HUDEP-2 (cell line): ENCODE results near the gene BMERB1.
"Not testable (repeated sequence)": the region's sequence is repeated elsewhere in the genome, so short reads cannot be mapped to it uniquely, and the experiment has no call there.

ENCODE experiments used
- DNase-seq, 76 experiments: peaks; one replicate each; lab custom pipeline; 2025; ENCODE audit not compliant: unreplicated experiment in 76 of 76; lab: John Stamatoyannopoulos, UW

The BMERB1 gene

GRCh38 chr16:15422222-15422621, 12.2 kb upstream of the BMERB1 start:
- DNase-seq, result no peak

- no peak for DNase-seq
These were observed 8.5 kb upstream of the BMERB1 start for GRCh38 chr16:15425861-15426260.

GRCh38 chr16:15426796-15427195, 7.6 kb upstream of the BMERB1 start:
- no peak for DNase-seq

DNA sequence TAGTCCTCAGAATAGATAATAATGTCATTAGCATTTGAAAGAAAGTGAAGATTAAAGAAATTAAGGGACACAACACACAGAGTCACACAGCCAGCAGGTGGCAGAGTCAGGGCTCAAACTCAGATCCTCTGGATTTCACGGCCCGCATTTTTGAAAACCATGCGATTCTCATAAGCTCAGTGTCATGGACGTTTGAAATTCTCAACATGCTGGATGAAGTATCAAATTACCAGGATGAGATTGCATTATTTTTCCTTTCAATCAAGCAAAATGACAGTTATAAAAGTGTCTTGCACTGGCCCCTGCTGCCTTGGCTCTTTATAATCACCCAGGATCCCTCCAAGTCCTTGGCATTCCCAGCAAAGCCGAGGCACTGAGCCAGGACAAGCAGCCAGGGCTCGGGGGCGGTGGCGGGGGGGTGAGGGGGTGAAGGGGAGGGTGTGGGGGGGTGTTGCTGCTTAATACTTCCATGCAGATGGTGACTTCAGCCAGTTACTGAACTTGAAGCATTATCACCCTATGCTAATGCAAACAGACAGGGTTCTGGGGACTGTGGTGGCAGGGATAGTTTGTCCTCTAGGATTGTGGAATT, 6.6 kb upstream of the BMERB1 start:
- peak in 48 of 76 experiments; percentile 0 to 54 (median 27) for DNase-seq

- not testable (repeated sequence) for DNase-seq
These were observed 3.5 kb upstream of the BMERB1 start for GRCh38 chr16:15430884-15431283.

DNA sequence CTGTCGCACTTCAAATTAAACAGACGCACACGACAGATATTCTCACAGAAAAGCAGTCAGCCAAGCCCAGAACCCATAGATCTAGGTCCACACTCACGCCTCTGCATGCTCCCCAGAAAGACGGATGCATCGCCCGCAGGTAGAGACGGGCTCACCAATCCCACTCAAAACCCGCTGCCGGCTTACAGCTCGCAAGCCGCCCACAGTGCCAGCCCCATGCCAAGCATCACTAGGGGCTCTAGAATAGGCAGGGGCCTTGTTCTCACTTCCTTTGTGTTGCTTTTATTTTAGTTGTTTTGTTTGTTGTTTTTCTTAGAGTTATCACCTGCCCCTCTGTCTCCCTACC, 336 bp upstream of the BMERB1 start:
- no peak for DNase-seq

DNA sequence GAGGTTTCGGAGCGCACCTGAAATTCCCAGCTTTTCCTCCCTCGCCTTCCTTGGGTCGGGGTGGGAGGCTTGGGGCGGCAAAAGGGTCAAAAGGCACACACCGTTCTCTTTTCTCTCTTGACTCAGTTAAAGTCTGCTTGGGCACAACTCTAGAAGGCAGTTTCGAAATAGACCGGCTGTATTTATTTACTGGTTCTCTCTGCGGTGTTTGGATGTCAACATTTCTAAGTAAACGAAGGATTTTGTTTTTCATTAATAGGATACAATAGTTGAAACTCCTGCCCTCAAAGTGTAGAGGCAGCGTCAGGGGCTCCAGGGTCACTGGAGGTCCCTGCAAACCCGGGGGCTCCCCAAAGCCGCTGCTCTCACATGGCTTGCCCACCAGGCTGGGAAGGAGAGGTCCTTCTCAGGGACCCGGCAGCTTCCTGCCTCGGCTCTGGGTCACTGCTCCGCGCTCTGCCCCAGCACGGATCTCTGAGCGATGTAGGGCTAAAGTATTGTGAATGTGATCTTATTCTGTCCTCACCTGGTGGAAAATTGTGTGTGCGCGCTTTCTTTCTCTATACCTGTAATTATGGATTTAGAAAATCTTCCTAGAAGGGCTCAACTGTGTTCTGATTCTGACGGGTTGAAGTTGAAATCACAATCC, 952 bp downstream of the BMERB1 start:
- peak in 1 of 76 experiments; percentile 2 for DNase-seq

- no peak for DNase-seq
These were observed 4.7 kb downstream of the BMERB1 start for GRCh38 chr16:15439102-15439501.

- DNase-seq, result no peak
These were observed 5.1 kb downstream of the BMERB1 start for GRCh38 chr16:15439521-15439920.

DNA sequence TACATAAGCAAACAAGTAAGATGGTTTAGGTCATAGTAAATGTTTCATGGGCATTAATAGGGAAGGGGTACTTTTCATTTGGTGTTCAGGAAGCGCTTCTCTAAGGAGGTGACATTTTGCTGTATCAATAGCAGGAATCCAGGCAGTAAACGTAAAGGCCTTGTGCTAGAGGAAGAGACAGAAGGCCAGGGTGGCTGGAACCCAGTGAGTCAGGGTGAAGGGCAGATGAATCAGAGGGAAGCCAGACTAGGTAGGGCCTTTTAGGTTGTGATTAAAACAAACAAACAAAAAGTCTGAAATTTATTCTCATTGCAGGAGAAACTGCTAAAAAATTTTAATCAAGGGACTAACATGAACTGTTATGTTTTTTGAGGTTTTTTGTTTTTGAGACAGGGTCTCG, 6.5 kb downstream of the BMERB1 start:
- DNase-seq, result no peak

DNA sequence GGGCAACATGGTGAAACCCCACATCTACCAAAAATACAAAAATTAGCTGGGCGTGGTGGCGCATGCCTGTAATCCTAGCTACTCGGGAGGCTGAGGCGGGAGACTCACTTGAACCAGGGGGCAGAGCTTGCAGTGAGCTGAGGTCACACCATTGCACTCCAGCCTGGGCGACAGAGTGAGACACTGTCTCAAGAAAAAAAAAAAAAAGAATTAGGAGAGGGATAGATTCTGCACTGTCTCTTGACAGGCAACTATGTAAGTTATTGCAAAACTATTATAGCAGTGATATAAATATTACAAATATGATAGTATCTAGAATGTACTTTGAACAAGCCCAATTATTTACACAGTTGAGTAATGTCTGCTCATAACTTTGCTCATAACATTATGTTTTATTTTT, 7.8 kb downstream of the BMERB1 start:
- DNase-seq, result not testable (repeated sequence)

DNA sequence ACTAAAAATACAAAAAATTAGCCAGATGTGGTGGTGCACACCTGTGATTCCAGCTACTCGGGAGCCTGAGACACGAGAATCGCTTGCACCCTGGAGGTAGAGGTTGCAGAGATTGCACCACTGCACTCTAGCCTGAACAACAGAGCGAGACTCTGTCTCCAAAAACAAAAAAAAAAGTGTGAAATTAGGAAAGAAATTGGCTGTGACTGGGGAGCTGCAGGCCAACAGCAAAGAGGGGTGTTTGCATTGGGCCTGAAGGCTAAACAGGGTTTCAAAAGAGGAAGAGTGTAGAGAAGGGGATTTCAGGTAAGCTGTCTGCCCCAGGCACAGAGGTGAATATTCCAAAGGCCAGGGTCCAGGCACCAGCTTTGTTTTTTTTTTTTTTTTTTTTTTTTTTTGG, 9.4 kb downstream of the BMERB1 start:
- DNase-seq, result no peak

DNA sequence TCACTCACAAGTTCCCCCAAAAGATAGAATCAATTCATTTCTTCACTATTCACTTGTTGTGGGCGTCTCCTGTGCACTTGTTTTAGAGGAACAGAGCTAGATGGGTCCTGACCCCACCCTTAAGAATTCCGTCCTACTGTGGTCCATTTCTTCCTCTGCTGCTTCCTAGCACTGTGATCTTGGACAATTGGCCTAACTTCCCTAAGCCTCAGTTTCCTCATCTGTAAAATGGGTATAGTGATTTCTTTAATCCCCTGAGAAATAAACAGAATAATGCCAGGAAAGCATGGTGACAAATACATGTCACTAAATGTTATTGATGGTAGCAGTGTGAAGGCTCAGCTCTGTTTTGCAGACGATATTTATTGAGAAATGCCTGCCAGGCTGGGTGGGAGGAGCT, 9.9 kb downstream of the BMERB1 start:
- no peak for DNase-seq

GRCh38 chr16:15445450-15445849, 11.1 kb downstream of the BMERB1 start:
- no peak for DNase-seq

GRCh38 chr16:15446901-15447300, 12.5 kb downstream of the BMERB1 start:
- DNase-seq, result no peak

DNA sequence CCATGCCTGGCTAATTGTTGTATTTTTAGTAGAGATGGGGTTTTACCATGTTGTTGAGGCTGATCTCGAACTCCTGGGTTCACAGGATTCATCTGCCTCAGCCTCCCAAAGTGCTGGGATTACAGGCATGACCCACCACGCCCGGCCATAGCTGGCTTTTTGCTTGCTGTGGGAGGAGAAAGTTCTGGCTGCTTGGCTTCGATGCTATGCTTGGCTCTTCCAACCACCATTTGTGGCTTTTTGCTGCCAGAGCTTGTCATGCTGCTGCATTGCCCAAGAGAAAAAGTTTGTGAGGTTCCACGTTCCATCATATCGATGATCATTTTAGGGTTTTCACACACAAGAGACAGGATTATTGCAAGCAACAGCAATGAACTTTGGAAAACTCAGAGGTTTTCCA, 16.2 kb downstream of the BMERB1 start:
- DNase-seq, result no peak

DNA sequence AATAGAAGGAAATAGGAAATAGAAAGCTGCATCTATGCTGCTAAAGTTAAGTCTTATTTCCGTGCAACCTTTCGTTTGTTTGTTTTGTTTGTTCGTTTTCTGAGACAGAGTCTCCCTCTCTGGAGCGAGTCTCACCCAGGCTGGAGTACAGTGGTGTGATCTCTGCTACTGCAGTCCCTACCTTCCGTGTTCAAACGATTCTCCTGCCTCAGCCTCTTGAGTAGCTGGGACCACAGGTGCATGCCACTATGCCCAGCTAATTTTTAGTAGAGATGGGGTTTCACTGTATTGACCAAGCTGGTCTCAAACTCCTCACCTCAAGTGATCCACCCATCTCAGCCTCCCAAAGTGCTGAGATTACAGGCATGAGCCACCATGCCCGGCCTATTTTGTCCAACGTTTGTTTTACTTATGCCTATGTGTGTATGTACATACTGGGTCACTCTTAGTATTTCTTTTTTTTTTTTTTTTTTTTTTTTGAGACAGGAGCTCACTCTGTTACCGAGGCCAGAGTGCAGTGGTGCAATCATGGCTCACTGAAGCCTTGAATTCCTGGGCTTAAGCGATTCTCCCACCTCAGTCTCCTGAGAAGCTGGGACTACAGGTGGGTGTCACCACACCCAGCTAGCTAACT, 16.8 kb downstream of the BMERB1 start:
- DNase-seq, result no peak

DNA sequence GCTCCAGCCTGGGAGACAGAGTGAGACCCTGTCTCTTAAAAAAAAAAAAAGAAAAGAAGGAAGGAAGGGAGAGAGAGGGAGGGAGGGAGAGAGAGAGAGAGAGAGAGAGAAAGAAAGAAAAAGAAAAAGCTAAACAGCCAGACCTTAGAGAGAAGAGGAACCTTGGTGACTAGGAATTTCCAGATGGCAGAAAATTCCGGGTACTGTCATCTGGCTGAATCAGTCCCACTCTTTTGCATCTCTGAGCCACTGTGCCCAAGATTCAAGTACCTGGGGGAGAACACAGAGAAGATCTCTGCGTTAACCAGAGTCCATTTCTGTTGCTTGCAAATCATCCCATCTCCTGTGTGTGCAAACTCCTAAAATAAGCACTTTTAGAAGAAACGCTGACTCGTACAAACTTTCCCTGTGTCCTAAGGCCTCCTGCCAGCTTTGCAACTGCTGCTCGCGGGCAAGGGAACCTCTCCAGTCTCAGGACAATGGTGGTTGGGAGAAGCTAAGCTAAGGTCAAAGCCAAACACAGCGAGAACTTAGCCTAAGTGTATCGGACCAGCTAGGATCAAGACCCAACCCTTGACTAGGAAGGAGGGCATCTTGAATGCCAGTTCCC, 18.0 kb downstream of the BMERB1 start:
- DNase-seq, result no peak

DNA sequence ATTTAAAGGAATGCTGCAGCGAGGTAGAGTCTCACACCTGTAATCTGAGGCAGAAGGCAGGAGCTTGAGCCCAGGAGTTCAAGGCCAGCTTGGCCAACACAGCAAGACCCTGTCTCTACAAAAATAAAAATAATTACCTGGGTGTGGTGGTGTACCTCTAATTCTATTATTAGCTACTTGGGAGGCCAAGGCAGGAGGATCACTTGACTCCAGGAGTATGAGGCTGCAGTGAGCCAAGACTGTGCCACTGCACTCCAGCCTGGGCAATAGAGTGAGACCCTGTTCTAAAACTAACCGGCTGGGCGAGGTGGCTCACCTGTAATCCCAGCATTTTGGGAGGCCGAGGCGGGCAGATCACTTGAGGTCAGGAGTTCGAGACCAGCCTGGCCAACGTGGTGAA, 18.9 kb downstream of the BMERB1 start:
- DNase-seq, result not testable (repeated sequence)

DNA sequence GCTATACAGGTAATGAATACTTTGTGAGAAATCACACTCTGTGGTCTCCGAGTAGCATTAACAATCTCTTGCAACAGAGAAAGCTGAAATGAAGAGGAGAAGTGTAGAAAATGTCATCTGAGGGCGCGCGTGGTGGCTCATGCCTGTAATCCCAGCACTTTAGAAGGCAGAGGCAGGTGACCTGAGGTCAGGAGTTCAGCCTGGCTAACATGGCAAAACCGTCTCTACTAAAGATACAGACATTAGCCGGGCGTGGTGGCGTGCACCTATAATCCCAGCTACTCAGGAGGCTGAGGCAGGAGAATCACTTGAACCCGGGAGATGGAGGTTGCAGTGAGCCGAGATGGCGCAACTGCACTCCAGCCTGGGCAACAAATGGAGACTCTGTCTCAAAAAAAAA, 20.5 kb downstream of the BMERB1 start:
- not testable (repeated sequence) for DNase-seq

GRCh38 chr16:15457400-15457799, 23.0 kb downstream of the BMERB1 start:
- DNase-seq, result no peak

DNA sequence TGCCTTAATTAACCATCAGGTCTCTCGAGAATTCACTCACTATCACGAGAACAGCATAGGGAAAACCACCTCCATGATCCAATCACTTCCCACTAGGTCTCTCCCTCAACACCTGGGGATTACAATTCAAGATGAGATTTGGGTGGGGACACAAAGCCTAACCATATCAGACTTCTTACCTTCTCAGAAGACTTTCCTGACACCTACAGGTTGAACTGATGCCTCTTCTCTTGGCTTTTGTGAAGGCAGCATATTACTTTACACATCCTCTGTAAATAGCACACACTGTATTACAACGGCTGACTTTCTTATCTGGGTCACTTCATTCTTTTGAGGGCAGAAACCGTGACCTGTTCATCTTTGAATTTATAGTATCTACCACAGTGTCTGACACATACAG, 23.6 kb downstream of the BMERB1 start:
- DNase-seq, result no peak
